ENCODE data around the gene CORIN. TPM values are rescaled to one million over a fixed set of nuclear protein-coding genes. Genes with fewer than 3 reads are reported as not detected.

Gene CORIN
- total and polyA plus RNA-seq, 2 of the 13 experiments (the other 11 are each of a cell fraction or from before 2014, with no cell fraction given) = 0.84 to 1.2 TPM

DNA sequence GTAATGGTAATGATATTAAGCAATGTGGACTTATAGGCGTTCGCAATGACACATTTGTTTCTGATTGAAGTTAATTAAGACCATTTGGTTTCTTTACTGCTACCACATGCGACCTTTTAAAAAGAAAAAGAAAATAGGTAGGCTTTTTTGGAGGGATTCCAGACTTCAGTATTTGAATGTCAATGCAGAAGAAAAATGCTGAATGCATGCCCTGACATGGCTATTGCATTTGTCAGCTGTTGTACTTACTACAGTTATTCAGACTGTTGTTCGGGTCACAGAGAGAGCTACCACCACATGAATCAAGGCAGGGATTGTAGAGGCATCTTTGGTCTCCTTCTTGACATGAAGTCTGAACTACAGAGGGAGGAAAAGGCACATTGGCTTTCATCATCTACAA is 163.7 kb downstream of the CORIN start:
- ChIA-PET POLR2A (no interaction called here), CTCF (ENCODE audit: low intra/inter-chr PET ratio, low total read pairs) (no interaction called here)
- no peak for DNase-seq (ENCODE audit: low spot score)
- no peak overlapping the region for H2AFZ ChIP-seq (ENCODE audit: low read length)
- H3K27ac ChIP-seq (ENCODE audit: extremely low read length, insufficient read depth, low read length) = no peak overlapping the region
- no peaks in the 10 kb centered on the region for H3K79me2 ChIP-seq (ENCODE audit: insufficient read depth, low read length)
- no peak for ATAC-seq
- no peaks in the 10 kb centered on the region for H3K9me3 ChIP-seq (ENCODE audit: low read length)
- in situ Hi-C loops (cut with HindIII; ENCODE audit: extremely low pct_ligation_motif_present, low pct_unique_long_range_greater_than_20kb) (no loop called here), intact Hi-C loops (cut with micrococcal nuclease; ENCODE audit: unreplicated experiment) (no loop called here)
- TF ChIP-seq ZNF230 (CRISPR knock-in tag; IDR thresholded peaks at IDR 0.05) (no peak), CHD2 (IDR thresholded peaks at IDR 0.05; ENCODE audit: low read depth, low read length) (no peak), ZNF678 (CRISPR knock-in tag; IDR thresholded peaks at IDR 0.05) (no peak), RBAK (CRISPR knock-in tag; IDR thresholded peaks at IDR 0.05) (no peak), KLF13 (CRISPR knock-in tag; IDR thresholded peaks at IDR 0.05) (no peak)
- no peaks in the 10 kb centered on the region for H3K27me3 ChIP-seq (ENCODE audit: control insufficient read depth in 1 of 2, insufficient read depth in 2 of 2, low read length in 2 of 2)
- H3K4me1 ChIP-seq (ENCODE audit: insufficient read depth, low read length) = no peaks in the 10 kb centered on the region
- WGBS (ENCODE audit: low lambda C conversion rate) = 69% methylated on average over 4 of the region's 4 CpGs
- FAIRE-seq = no peak
- H3K36me3 ChIP-seq (replicated peaks in 1 of 2; ENCODE audit: control insufficient read depth in 1 of 2, insufficient read depth in 2 of 2, low read length in 2 of 2) = no peaks in the 10 kb centered on the region
- H3K4me2 ChIP-seq (ENCODE audit: low read depth, low read length) = no peak overlapping the region
- no TSS peak for BruUV-seq (replicated peaks)
- H4K20me1 ChIP-seq (ENCODE audit: insufficient read depth, low read length) = no peaks in the 10 kb centered on the region
- no peak overlapping the region for H3K9ac ChIP-seq (ENCODE audit: insufficient read depth, low read depth, low read length)
- no peak overlapping the region for H3K4me3 ChIP-seq (replicated peaks in 1 of 3; ENCODE audit: insufficient read depth in 1 of 3, low read depth in 2 of 3, low read length in 3 of 3)

DNA sequence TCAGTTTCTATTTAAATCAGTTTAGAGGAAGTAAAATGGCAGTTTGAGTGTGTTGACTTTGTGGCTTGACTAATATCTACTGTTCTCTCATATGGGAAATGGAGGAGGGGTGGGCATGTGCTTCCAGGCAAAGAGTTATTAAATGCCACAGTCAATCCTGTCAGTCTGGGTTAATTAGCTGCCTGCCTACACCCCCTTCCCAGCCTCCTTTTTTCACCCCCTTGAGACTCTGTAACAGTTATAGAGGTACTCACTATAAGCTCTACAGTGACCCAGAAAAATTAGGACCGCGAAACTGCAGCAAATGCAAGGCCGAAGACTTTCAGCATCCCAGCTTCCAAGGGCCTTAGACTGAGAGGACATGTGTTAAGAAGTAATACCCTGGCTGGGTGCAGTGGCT is 165.2 kb downstream of the CORIN start:
- no peak overlapping the region for H3K27ac ChIP-seq (ENCODE audit: extremely low read length, insufficient read depth, low read length)

More for the DNA sequence above, 165.2 kb downstream of the CORIN start:
- H3K79me2 ChIP-seq (ENCODE audit: insufficient read depth, low read length) = no peaks in the 10 kb centered on the region
- intact Hi-C loops (cut with micrococcal nuclease; ENCODE audit: unreplicated experiment) = no loop called here
- 98% methylated on average over 3 of the region's 3 CpGs for WGBS (ENCODE audit: low lambda C conversion rate)
- H3K9ac ChIP-seq (ENCODE audit: insufficient read depth, low read depth, low read length) = no peak overlapping the region
- POLR2A ChIA-PET = no interaction called here
- FAIRE-seq (no peak), DNase-seq (ENCODE audit: low spot score) (no peak), ATAC-seq (no peak)
- H4K20me1 ChIP-seq (ENCODE audit: insufficient read depth, low read length) = no peaks in the 10 kb centered on the region
- CTCF ChIA-PET (ENCODE audit: low intra/inter-chr PET ratio, low total read pairs) = no interaction called here
- H3K36me3 ChIP-seq (replicated peaks in 1 of 2; ENCODE audit: control insufficient read depth in 1 of 2, insufficient read depth in 2 of 2, low read length in 2 of 2) = no peaks in the 10 kb centered on the region
- H3K4me2 ChIP-seq (ENCODE audit: low read depth, low read length) = no peak overlapping the region
- no peaks in the 10 kb centered on the region for H3K27me3 ChIP-seq (ENCODE audit: control insufficient read depth in 1 of 2, insufficient read depth in 2 of 2, low read length in 2 of 2)
- in situ Hi-C loops (cut with HindIII; ENCODE audit: extremely low pct_ligation_motif_present, low pct_unique_long_range_greater_than_20kb) = no loop called here
- no peak for TF ChIP-seq SMAD1 (CRISPR knock-in tag; IDR thresholded peaks at IDR 0.05; ENCODE audit: borderline replicate concordance, low read depth)
- TF ChIP-seq ZNF792 (CRISPR knock-in tag; IDR thresholded peaks at IDR 0.05) = no peak
- TF ChIP-seq MTF1 (CRISPR knock-in tag; IDR thresholded peaks at IDR 0.05) = no peak
- no peak for TF ChIP-seq BATF2 (CRISPR knock-in tag; IDR thresholded peaks at IDR 0.05)
- no peak for TF ChIP-seq EZH2 (conservative IDR thresholded peaks at IDR 0.05; ENCODE audit: low read depth, low read length)
- TF ChIP-seq ZSCAN12 (CRISPR knock-in tag; IDR thresholded peaks at IDR 0.05) = no peak
- TF ChIP-seq FOXO4 (CRISPR knock-in tag; conservative IDR thresholded peaks at IDR 0.05) = no peak
- no peak for TF ChIP-seq SMYD3 (CRISPR knock-in tag; IDR thresholded peaks at IDR 0.05)
- TF ChIP-seq ELF4 (CRISPR knock-in tag; IDR thresholded peaks at IDR 0.05; ENCODE audit: borderline replicate concordance) = no peak
- TF ChIP-seq NFYB (CRISPR knock-in tag; IDR thresholded peaks at IDR 0.05) = no peak
- no peak for TF ChIP-seq ZNF124 (CRISPR knock-in tag; IDR thresholded peaks at IDR 0.05)
- no peak for TF ChIP-seq KAT8 (CRISPR knock-in tag; IDR thresholded peaks at IDR 0.05)
- no peak overlapping the region for H2AFZ ChIP-seq (ENCODE audit: low read length)
- BruUV-seq (replicated peaks) = no TSS peak
- no peaks in the 10 kb centered on the region for H3K4me1 ChIP-seq (ENCODE audit: insufficient read depth, low read length)
- H3K4me3 ChIP-seq (replicated peaks in 1 of 3; ENCODE audit: insufficient read depth in 1 of 3, low read depth in 2 of 3, low read length in 3 of 3) = no peak overlapping the region
- H3K9me3 ChIP-seq (ENCODE audit: low read length) = no peaks in the 10 kb centered on the region

Data from HepG2 (cell line).